Right atrium auricular region (tissue), 2 donors: ENCODE results near the gene ZNF296. TPM values are rescaled to one million over a fixed set of nuclear protein-coding genes. Genes with fewer than 3 reads are reported as not detected.

ENCODE experiments used
- DNase-seq: peaks from one replicate; pipeline ENCODE4 v3.0.0-alpha.2; 2019; ENCODE audit warnings: low spot score
- H3K27ac ChIP-seq, 2 donors: fragments of 200-600 bp; sonication (generic); 1 replicate in 1 of 2; 2 replicates in 1 of 2; pipeline ENCODE4 v1.5.1; 2016 to 2019
- H3K27me3 ChIP-seq, 2 donors: fragments of 200-600 bp; sonication (generic); one replicate each; pipeline versions ENCODE4 v1.5.1 to v1.6.0; 2017 to 2019
- H3K36me3 ChIP-seq: fragments of 200-600 bp; sonication (generic); one replicate; pipeline ENCODE4 v1.5.1; 2016
- H3K4me1 ChIP-seq, 2 donors: fragments of 200-600 bp; sonication (generic); one replicate each; pipeline versions ENCODE4 v1.5.1 to v1.6.0; 2017 to 2019
- H3K4me3 ChIP-seq, 2 donors: fragments of 200-600 bp; sonication (generic); 1 replicate in 1 of 2; 2 replicates in 1 of 2; pipeline ENCODE4 v1.5.1; 2017 to 2019; ENCODE audit warnings: mild to moderate bottlenecking in 1 of 2, moderate library complexity in 1 of 2
- H3K9me3 ChIP-seq, 2 donors: fragments of 200-600 bp; sonication (generic); one replicate each; pipeline ENCODE4 v1.5.1; 2019
- CTCF ChIP-seq, 2 donors: fragments of 200-600 bp; sonication (generic); IDR thresholded peaks; one replicate each; pipeline ENCODE4 v1.5.1; 2019; ENCODE audit warnings: antibody characterized with exemption in 2 of 2
- total RNA-seq, 2 donors: library from RNA; depleted of rRNA; stranded (reverse); fragments of >200 nt; gene quantifications; one replicate each; pipeline ENCODE4 v1.1.0, GENCODE V29; 2016

Gene ZNF296
- under 1 TPM in 1 of 2 donors, not detected in 1; 0.43 TPM for total RNA-seq

DNA sequence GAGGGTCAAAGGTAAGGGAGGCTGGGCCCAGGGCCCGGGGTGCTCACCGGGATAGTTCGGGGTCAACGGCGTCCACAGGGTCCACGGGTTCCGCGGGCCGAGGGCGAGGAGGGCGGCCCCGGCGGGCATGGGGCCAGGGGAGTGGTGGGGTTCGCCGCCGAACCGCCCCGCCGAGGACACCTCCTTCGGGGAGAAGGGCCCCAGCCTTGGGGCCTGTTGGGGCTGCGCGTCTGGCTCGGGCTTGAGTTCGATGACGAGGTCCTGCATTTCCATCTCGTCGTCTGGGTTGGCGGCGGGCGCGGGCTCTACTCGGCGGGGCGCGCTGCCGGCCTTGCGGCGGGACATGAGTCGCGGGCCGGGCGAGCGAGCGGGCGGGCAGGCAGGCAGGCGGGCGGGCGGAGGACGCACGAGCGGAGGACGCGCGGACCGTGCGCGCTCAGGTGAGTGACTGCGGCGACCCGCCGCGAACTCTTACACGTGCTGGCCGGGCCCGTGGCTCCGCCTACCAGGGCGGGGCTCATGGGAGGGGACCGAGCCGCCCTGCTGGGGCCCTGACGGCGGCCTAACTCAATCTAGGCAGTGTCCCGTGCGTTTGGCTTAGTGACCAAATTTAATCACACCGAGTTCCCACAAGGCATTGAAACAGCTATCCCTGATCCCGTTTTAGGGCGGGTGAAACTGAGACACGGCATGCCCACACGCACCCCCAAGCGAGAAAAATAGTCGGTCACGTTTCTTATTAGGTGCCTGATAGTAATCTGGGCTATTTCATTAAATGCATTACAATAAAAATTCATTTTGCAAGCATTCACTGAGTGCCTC lies at the start of gene ZNF296:
Gene ZNF296 (minus strand): TSS at position 450 of the 822 bp plus-strand sequence. CDS start 105 bp downstream, at position 345.
- Histone ChIP-seq H3K36me3 (peaks cover 5% of the 10 kb centered on the region), H3K4me3 (peak within 1 kb of the TSS; percentile 36 to 59), H3K27me3 (no peaks in the 10 kb centered on the region), H3K27ac (peak within 1 kb of the TSS; percentile 23 to 51), H3K4me1 (peaks cover 0 to 42% of the 10 kb centered on the region in 2 donors), H3K9me3 (no peaks in the 10 kb centered on the region)
- peak; percentile 64 for DNase-seq
- no peak for TF ChIP-seq CTCF (IDR thresholded peaks at IDR 0.05)

DNA sequence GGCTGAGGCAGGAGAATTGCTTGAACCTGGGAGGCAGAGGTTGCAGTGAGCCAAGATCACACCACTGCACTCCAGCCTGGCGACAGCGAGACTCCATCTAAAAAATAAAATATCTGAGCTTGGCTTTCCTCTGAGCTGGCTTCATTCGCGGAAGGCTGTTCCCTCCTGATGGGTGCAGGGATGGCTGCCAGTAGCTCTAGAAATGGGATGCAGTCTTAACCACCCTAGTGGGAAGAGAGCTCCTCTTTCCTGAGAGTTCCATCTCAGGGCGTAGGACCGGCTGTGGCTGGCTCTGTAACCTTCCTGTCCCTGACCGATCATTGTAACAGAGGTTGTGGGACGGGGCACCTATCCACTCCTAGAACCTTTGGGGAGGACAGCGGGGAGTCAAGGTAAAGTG lies 49.1 kb upstream of the ZNF296 start:
- no peak for TF ChIP-seq CTCF (IDR thresholded peaks at IDR 0.05)
- DNase-seq = no peak
- Histone ChIP-seq H3K27ac (no peak overlapping the region), H3K4me3 (no peak overlapping the region), H3K27me3 (no peaks in the 10 kb centered on the region), H3K36me3 (no peaks in the 10 kb centered on the region), H3K4me1 (no peaks in the 10 kb centered on the region), H3K9me3 (no peaks in the 10 kb centered on the region)

DNA sequence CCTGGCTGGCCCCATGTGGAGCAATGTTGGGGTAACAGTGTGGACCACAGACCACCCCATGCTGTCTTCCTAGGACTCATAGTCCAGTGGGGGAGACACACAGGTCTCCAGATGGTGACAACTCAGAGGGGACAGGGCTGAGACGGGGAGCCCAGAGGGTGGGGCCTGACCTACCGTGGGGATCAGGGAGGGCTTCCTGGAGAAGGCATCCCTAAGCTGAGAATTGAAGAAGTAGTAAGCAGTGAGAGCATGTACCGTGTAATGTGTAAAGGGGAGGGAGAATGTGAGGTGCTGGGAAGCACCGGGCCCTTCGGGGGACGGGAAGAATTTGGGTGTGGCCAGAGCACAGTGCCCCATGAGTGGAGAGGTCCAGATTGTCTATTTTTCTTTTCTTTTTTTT lies 47.7 kb upstream of the ZNF296 start:
- no peak for TF ChIP-seq CTCF (IDR thresholded peaks at IDR 0.05)
- no peak overlapping the region for H3K4me3 ChIP-seq
- no peaks in the 10 kb centered on the region for H3K27me3 ChIP-seq
- no peaks in the 10 kb centered on the region for H3K9me3 ChIP-seq
- no peaks in the 10 kb centered on the region for H3K4me1 ChIP-seq
- H3K27ac ChIP-seq = no peak overlapping the region
- no peak for DNase-seq
- H3K36me3 ChIP-seq = no peaks in the 10 kb centered on the region

DNA sequence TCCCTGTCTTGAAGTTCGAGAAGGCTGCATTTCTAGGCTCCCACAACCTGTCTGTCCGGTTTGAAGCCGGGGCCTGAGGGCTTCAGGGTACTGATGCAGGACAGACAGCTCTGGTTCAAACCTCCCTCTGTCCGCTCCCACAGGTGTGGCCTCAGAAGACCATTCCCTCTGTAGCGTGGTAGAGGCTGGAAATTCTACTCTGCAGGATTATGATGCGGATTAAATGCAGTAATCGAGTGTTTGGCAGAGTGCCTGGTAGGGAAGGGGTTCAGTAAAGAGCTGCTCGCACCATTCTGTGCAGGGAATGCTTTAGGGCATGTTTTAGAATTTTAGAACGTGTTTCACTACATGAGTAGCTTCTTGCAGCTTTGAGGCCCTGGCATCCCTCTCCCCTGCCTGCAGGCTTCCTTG lies 47.2 kb upstream of the ZNF296 start:
- no peaks in the 10 kb centered on the region for H3K36me3 ChIP-seq
- TF ChIP-seq CTCF (IDR thresholded peaks at IDR 0.05) = no peak
- H3K27ac ChIP-seq = no peak overlapping the region
- peaks cover 0 to 4% of the 10 kb centered on the region in 2 donors for H3K4me1 ChIP-seq
- H3K27me3 ChIP-seq = no peaks in the 10 kb centered on the region
- no peak overlapping the region for H3K4me3 ChIP-seq
- DNase-seq = no peak
- H3K9me3 ChIP-seq = no peaks in the 10 kb centered on the region

DNA sequence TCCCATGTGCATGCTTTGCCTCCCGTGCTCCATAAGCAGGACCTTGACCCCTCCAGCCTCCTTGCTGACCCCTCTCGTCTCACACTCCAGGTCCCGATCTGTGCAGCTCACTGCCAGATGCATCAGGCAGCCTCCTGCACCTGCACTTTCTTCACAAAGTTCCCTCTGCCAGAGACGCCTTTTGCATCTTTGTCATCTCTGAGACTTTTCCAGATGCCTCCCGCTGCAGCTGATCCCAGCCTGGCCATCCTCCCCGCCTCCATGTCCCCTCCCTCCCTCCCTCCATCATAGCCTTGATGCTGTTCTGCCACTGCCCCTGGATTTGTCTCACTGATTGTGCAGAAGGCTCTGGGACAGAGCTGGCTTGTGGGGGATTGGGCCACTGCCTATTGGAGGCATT lies 46.6 kb upstream of the ZNF296 start:
- H3K27ac ChIP-seq = no peak overlapping the region
- TF ChIP-seq CTCF (IDR thresholded peaks at IDR 0.05) = no peak
- H3K9me3 ChIP-seq = no peaks in the 10 kb centered on the region
- H3K4me1 ChIP-seq = peaks cover 0 to 10% of the 10 kb centered on the region in 2 donors
- H3K36me3 ChIP-seq = no peaks in the 10 kb centered on the region
- no peak for DNase-seq
- H3K27me3 ChIP-seq = no peaks in the 10 kb centered on the region
- no peak overlapping the region for H3K4me3 ChIP-seq
